GM23248 (cell line): ENCODE data around the gene ARID1B.

Experiments used
- EZH2 ChIP-seq: fragments of 200-600 bp; sonication (generic); IDR thresholded peaks from 2 replicates; pipeline ENCODE4 v1.6.1; 2018; ENCODE audit warnings: antibody characterized with exemption, mild to moderate bottlenecking; ENCODE audit not compliant: insufficient read depth, poor library complexity, severe bottlenecking
- EZH2phosphoT487 ChIP-seq: fragments of 200-600 bp; sonication (generic); IDR thresholded peaks from 2 replicates; pipeline ENCODE4 v1.6.1; 2018; ENCODE audit warnings: antibody characterized with exemption, moderate library complexity, mild to moderate bottlenecking, low read depth; ENCODE audit not compliant: insufficient read depth

GRCh38 chr6:156848533-156848932 lies 71.4 kb downstream of the ARID1B start:
- TF ChIP-seq EZH2phosphoT487 (no peak), EZH2 (no peak)
